Large intestine (tissue), 3 donors: ENCODE data around the gene LMOD2. TPM values are rescaled to one million over a fixed set of nuclear protein-coding genes. Genes with fewer than 3 reads are reported as not detected.

ENCODE experiments used
- DNase-seq, 2 donors: peaks; one replicate each; pipeline versions ENCODE4 v3.0.0 to v3.0.0-alpha.2; 2013
- H3K27ac ChIP-seq: one replicate; pipeline ENCODE4 v1.5.1; 2013; ENCODE audit warnings: low read length
- H3K27me3 ChIP-seq: 2 replicates; pipeline ENCODE4 v1.6.1; 2013; ENCODE audit warnings: low read length; ENCODE audit not compliant: control insufficient read depth, insufficient read depth
- H3K36me3 ChIP-seq: 2 replicates; pipeline ENCODE4 v1.6.1; 2013; ENCODE audit warnings: low read length; ENCODE audit not compliant: control insufficient read depth, insufficient read depth
- H3K4me1 ChIP-seq: one replicate; pipeline ENCODE4 v1.6.1; 2013; ENCODE audit warnings: low read length; ENCODE audit not compliant: control insufficient read depth, insufficient read depth
- H3K4me3 ChIP-seq: one replicate; pipeline ENCODE4 v1.5.1; 2013; ENCODE audit warnings: low read length
- H3K9me3 ChIP-seq: one replicate; pipeline ENCODE4 v1.6.1; 2013; ENCODE audit warnings: mild to moderate bottlenecking, low read depth, low read length, moderate library complexity; ENCODE audit not compliant: control insufficient read depth
- WGBS: methylation state at CpG from one replicate; pipeline ENCODE4 v1.1.5; 2013; ENCODE audit warnings: low lambda C conversion rate; ENCODE audit not compliant: insufficient coverage; 5-methylcytosine and 5-hydroxymethylcytosine counted together
- polyA plus RNA-seq: library from polyadenylated mRNA; unstranded; fragments of 120-200 nt; gene quantifications from one replicate; pipeline ENCODE4 v1.2.1, GENCODE V29; 2013

The LMOD2 gene
- polyA plus RNA-seq, 1 donor = 0.24 TPM

DNA sequence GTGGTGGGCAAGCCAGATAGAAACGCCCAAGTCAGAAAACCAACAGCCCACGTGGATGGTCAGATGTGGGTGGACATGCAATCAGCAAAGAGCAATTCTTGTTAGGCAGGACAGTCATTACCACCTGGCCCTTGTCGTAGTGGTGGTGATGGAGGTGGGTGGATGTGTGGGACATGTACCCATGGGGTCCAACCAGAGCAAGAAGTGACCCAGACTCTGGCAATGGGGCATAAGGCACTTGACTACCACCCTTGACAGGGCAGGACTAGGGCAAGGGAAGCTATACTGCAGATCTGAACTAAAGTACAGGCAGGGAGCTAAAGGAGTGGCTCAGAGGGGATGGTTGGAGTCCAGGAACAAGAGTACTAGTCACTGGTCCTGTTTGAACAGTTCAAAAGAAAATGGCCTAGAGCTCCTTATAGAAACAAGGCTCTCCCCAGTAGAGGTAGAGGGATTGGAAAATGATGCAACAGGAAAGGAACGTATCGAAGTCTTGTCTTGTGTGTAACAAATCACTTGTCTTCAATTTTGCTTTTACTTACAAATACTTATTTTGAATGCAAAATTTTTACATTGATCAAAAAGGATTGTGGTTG, 17.6 kb downstream of the LMOD2 start:
- H3K27ac ChIP-seq = no peak overlapping the region
- DNase-seq = no peak
- no peaks in the 10 kb centered on the region for H3K9me3 ChIP-seq
- H3K4me3 ChIP-seq = no peak overlapping the region
- no peaks in the 10 kb centered on the region for H3K4me1 ChIP-seq
- H3K36me3 ChIP-seq = no peaks in the 10 kb centered on the region
- H3K27me3 ChIP-seq = no peaks in the 10 kb centered on the region
- WGBS = no CpG with 5 or more reads among the region's 5 CpGs

DNA sequence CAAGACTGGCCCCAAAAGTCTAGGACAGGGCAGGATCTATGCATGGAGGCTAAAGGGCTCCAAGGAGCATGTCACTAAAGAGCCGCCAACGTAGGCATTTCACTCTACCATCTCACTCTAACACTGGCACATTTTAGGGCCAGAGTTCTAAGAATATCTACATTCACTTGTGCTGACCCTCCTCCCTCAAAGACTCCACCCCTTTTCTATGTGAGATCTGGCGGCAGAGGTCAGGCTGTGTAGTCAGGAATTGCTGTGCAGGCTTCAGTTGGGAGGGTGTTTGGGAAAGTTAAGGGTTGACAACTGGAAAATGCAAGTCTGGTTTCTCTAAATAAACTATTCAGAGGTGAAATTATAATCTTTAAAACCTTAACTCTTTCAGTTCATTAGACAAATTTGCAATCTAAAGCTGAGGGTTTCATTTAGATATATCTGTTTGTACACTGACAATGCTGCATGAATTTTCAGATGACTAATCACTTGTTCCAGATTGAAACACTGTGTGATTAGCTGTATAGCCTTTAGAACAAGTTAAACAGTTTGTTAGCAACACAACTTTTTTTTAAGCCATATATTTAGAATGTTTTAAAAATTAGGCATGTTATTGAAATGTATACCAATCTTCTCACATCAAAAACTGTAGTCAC, 18.2 kb downstream of the LMOD2 start:
- H3K9me3 ChIP-seq = no peaks in the 10 kb centered on the region
- WGBS = no CpG with 5 or more reads among the region's 3 CpGs
- no peaks in the 10 kb centered on the region for H3K27me3 ChIP-seq
- H3K4me3 ChIP-seq = no peak overlapping the region
- peaks cover 3% of the 10 kb centered on the region for H3K36me3 ChIP-seq
- DNase-seq = no peak
- no peaks in the 10 kb centered on the region for H3K4me1 ChIP-seq
- no peak overlapping the region for H3K27ac ChIP-seq

DNA sequence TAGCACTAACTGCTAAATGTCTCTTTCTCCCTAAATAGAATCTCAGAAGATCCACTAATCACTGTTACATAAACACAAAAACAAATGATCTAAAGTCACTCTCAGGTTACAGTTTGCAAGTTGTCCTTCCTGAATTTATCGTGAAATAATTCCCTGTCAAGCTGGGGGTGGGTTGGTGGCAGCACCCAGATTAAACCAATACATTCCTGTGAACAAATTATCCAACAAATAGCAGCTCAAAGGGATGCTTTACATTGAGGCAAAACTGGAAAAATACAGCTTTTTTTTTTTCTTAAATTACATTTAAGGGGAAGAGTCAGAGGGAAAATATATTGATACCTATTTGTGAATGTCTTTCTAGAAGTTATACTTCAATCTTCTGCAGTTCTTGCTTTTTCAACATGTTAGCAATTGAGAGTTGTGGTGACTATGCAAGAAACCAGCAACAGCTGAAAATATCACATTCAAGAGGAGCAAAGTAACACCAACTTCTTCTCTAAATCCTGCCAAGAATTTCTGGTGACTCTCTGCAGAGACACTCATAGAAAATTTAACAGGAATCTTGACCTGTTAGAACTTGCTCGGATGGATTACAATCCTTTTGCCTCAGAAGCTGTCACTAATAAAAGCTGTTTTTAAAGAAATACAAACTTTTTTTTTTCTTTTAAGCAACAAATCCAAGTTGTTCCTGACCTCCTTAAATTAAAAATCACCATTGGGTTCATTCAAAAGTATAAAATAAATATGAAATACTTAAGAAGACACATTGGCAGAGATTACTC, 18.9 kb downstream of the LMOD2 start:
- Histone ChIP-seq H3K9me3 (no peaks in the 10 kb centered on the region), H3K4me1 (no peaks in the 10 kb centered on the region), H3K36me3 (peaks cover 3% of the 10 kb centered on the region), H3K27ac (no peak overlapping the region), H3K27me3 (no peaks in the 10 kb centered on the region), H3K4me3 (no peak overlapping the region)
- WGBS = no CpG with 5 or more reads among the region's 2 CpGs
- no peak for DNase-seq

DNA sequence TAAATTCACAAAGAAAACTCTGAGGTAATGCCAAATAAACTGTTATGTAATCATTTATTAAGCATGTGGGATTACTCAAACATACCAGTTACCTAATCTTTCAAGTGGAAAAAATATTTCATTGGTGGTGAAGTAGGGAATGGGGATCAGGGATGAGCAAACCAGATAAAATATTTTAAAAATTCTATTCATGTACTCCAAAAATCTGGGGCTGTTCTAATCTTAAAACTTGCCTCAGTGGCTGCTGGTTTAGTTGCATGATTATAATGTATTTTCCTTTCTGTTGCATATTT, 19.5 kb downstream of the LMOD2 start:
- Histone ChIP-seq H3K27ac (no peak overlapping the region), H3K4me3 (no peak overlapping the region), H3K27me3 (no peaks in the 10 kb centered on the region), H3K9me3 (no peaks in the 10 kb centered on the region), H3K36me3 (peaks cover 7% of the 10 kb centered on the region), H3K4me1 (no peaks in the 10 kb centered on the region)
- DNase-seq = no peak

DNA sequence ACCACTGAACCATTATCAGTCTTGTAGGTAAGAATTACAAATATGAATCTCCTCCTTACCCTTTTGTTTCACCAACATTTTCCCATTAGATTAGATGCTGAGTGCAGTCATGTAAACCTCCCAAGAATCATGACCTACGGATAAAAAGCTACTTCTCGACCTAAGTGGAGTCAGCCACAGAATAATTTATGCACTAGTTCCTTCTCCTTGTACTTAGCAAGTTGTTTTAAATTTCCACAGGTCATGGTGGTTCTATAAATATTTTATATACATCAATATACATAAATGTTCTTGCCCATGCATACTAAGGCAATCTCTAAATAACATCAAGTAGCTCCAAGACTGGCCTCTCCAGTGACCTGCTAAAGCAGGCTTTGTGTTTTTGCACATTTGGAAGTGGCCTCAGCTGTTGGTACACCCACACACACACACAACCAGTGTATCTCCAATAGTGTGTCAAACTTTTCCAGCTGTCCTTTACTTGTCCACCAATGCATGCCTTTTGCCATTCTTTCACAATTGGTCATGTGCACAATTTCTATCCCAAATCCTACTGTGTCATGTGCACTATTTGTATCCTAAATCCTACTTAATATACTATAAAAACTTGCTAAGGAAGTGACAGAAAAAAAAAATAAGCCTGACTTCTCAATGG, 21.5 kb downstream of the LMOD2 start:
- WGBS = 100% methylated on average over 1 of the region's 2 CpGs
- DNase-seq = no peak
- Histone ChIP-seq H3K36me3 (peaks cover 14% of the 10 kb centered on the region), H3K27ac (no peak overlapping the region), H3K4me1 (no peaks in the 10 kb centered on the region), H3K27me3 (no peaks in the 10 kb centered on the region), H3K4me3 (no peak overlapping the region), H3K9me3 (no peaks in the 10 kb centered on the region)

GRCh38 chr7:123679614-123680013, 23.9 kb downstream of the LMOD2 start:
- Histone ChIP-seq H3K4me3 (no peak overlapping the region), H3K4me1 (no peaks in the 10 kb centered on the region), H3K36me3 (peaks cover 17% of the 10 kb centered on the region), H3K9me3 (no peaks in the 10 kb centered on the region), H3K27me3 (no peaks in the 10 kb centered on the region), H3K27ac (no peak overlapping the region)
- no CpG with 5 or more reads among the region's 3 CpGs for WGBS
- no peak for DNase-seq

DNA sequence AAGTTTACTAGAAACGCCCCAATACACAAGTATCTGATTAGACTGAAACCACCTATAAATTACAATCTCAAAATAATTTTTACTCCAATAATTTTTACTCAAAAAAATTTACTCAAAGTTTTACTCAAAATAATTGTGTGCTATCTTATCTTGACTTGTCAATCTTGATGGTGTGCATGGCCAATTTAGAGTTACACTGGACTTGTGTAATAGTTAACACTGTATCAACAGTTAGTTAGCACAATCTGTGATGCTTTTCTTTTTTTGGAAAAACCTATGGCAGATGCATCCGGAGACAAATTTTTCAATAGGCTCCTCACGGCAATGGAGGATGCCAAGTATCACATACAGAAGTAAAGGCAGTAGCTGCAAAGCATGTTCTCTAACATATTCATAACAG, 24.9 kb downstream of the LMOD2 start:
- no peaks in the 10 kb centered on the region for H3K4me1 ChIP-seq
- peaks cover 20% of the 10 kb centered on the region for H3K36me3 ChIP-seq
- no peak overlapping the region for H3K27ac ChIP-seq
- 70% methylated on average over 2 of the region's 3 CpGs for WGBS
- H3K9me3 ChIP-seq = no peaks in the 10 kb centered on the region
- DNase-seq = no peak
- no peak overlapping the region for H3K4me3 ChIP-seq
- H3K27me3 ChIP-seq = no peaks in the 10 kb centered on the region

DNA sequence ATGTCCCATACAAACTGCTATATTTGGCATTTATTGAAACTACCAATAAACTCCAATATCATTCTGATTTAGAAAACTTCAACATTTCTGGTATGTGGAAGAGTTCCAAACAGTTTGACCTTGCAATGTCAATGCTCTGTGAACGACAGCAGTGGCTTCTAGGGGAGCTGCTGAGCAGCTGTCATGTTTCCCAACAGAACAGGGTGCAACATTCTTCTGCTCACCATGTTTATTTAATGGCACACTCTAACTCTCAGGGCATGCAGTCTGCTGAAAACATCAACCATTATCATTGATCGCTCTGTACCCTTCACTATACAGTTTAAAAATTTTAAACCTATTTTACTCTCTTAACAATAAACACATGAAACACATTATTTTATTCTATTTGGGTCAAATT, 25.9 kb downstream of the LMOD2 start:
- WGBS = 100% methylated on average over 1 of the region's 2 CpGs
- no peaks in the 10 kb centered on the region for H3K27me3 ChIP-seq
- no peak overlapping the region for H3K27ac ChIP-seq
- H3K4me3 ChIP-seq = no peak overlapping the region
- no peaks in the 10 kb centered on the region for H3K9me3 ChIP-seq
- peaks cover 20% of the 10 kb centered on the region for H3K36me3 ChIP-seq
- H3K4me1 ChIP-seq = no peaks in the 10 kb centered on the region
- DNase-seq = no peak

DNA sequence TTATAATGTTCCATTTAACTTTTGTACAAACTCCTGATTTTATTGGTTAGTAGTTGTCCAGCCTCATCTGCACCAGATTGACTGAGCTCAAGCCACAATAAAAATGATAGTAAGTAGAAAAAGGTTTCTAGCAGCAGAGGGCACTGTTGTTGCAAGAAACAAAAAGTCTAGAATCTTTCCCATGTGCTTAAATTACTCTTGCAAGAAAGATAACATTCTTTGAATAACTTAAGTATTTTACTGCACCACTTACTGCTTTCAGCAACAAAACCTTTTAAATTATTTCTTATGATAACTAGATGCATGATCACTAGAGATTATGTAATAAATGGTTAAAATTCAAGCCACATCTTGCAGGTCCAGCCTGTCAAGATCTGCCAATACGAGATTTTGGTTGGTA, 27.0 kb downstream of the LMOD2 start:
- DNase-seq = peak; percentile 35 to 60

DNA sequence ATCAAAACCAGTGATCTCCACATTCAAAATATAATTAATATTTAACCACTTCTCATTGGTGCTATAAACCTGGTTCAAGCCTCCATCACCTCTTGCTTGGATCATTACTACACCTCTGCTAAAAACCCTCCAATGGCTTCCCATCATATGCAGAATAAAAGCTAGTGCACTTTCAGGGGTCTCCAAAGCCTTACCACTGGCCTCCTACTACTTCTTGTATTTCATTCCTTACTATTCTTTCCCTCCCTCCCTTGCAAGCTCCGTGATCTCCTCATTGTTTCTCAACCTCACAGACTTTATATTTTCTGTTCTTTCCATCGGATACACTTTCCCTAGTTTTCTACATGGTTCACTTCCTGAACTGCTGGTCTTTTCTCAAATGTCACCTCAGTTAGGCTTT, 31.5 kb downstream of the LMOD2 start:
- peaks cover 23% of the 10 kb centered on the region for H3K36me3 ChIP-seq

More for the DNA sequence above, 27.0 kb downstream of the LMOD2 start:
- peaks cover 23% of the 10 kb centered on the region for H3K36me3 ChIP-seq
- H3K27ac ChIP-seq = no peak overlapping the region
- no peak overlapping the region for H3K4me3 ChIP-seq
- no peaks in the 10 kb centered on the region for H3K27me3 ChIP-seq
- H3K4me1 ChIP-seq = no peaks in the 10 kb centered on the region
- no CpG with 5 or more reads among the region's 1 CpG for WGBS
- H3K9me3 ChIP-seq = no peaks in the 10 kb centered on the region

More for the DNA sequence above, 31.5 kb downstream of the LMOD2 start:
- Histone ChIP-seq H3K27ac (no peak overlapping the region), H3K4me1 (no peaks in the 10 kb centered on the region), H3K27me3 (no peaks in the 10 kb centered on the region), H3K9me3 (no peaks in the 10 kb centered on the region), H3K4me3 (no peak overlapping the region)
- DNase-seq = no peak
- WGBS = 89% methylated on average over 2 of the region's 2 CpGs
